SK-N-SH (cell line): Measurements from ENCODE around the gene TRPM3.

Source experiments
- EZH2phosphoT487 ChIP-seq: fragments of 200-600 bp; sonication (generic); IDR thresholded peaks from 2 replicates; pipeline ENCODE4 v1.6.1; 2017; ENCODE audit warnings: low read depth, mixed run types, mild to moderate bottlenecking, antibody characterized with exemption, moderate library complexity, borderline replicate concordance
- PBX3 ChIP-seq: IDR thresholded peaks from 2 replicates; pipeline ENCODE4; 2012
- POLR2AphosphoS5 ChIP-seq: IDR thresholded peaks from 2 replicates; pipeline ENCODE4 v1.6.1; 2012; ENCODE audit warnings: low read depth, low read length
- RAD21 ChIP-seq: IDR thresholded peaks from 2 replicates; pipeline ENCODE4 v1.6.1; 2012; ENCODE audit warnings: mild to moderate bottlenecking, low read length
- REST ChIP-seq: IDR thresholded peaks from 2 replicates; pipeline ENCODE4 v1.6.1; 2012; ENCODE audit warnings: mild to moderate bottlenecking, low read depth, low read length, moderate library complexity
- SIN3A ChIP-seq: IDR thresholded peaks from 2 replicates; pipeline ENCODE4 v1.6.1; 2012; ENCODE audit warnings: low read depth, mild to moderate bottlenecking, low read length, moderate library complexity, borderline replicate concordance
- SMC3 ChIP-seq: IDR thresholded peaks from 2 replicates; pipeline ENCODE4 v1.6.1; 2012; ENCODE audit warnings: low read depth, low read length, improper control_type of control experiment
- YY1 ChIP-seq: IDR thresholded peaks from 2 replicates; pipeline ENCODE4 v1.4.0; 2012; ENCODE audit warnings: low read depth, mild to moderate bottlenecking
- TF ChIP-seq, protein P1 (sequence below): fragments of 200-600 bp; sonication (generic); IDR thresholded peaks from 2 replicates; pipeline ENCODE4 v1.6.1; 2017; ENCODE audit warnings: antibody characterized with exemption, mild to moderate bottlenecking, moderate library complexity
- TF ChIP-seq, protein P2 (sequence below): IDR thresholded peaks from 2 replicates; pipeline ENCODE4 v1.4.0; 2012; ENCODE audit warnings: low read depth, borderline replicate concordance

DNA sequence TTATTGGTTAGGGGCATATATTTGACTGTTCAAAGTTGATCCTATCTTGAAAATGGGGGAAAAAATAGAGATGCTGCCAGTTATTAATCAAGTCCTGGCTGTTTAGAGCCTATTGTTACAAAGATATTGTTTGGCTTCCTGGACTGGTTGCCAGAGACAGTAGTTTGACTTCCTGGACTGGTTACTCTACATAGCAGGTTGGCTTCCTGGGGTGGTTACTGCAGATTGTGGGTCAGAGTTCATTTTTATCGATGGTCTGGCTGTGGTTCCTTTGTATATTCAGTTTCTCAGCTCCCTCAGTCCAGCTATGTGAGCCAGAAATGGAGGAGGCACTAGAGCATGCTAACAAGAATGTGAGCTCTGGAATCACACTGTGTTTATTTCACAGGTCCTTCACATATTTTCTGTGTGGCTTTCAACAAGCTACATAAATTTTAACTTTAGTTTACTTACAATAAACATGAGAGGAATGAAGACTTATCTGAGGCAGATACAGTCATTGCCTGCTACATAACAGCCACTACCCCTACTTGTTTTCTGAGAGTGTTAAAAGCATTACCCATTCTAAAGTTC, 137.6 kb downstream of the TRPM3 start:
- TF ChIP-seq POLR2AphosphoS5 = no peak
- no peak for TF ChIP-seq RAD21
- no peak for TF ChIP-seq EZH2phosphoT487
- TF ChIP-seq, protein P1, sequence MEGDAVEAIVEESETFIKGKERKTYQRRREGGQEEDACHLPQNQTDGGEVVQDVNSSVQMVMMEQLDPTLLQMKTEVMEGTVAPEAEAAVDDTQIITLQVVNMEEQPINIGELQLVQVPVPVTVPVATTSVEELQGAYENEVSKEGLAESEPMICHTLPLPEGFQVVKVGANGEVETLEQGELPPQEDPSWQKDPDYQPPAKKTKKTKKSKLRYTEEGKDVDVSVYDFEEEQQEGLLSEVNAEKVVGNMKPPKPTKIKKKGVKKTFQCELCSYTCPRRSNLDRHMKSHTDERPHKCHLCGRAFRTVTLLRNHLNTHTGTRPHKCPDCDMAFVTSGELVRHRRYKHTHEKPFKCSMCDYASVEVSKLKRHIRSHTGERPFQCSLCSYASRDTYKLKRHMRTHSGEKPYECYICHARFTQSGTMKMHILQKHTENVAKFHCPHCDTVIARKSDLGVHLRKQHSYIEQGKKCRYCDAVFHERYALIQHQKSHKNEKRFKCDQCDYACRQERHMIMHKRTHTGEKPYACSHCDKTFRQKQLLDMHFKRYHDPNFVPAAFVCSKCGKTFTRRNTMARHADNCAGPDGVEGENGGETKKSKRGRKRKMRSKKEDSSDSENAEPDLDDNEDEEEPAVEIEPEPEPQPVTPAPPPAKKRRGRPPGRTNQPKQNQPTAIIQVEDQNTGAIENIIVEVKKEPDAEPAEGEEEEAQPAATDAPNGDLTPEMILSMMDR = no peak
- TF ChIP-seq REST = no peak
- no peak for TF ChIP-seq SIN3A
- TF ChIP-seq, protein P2, sequence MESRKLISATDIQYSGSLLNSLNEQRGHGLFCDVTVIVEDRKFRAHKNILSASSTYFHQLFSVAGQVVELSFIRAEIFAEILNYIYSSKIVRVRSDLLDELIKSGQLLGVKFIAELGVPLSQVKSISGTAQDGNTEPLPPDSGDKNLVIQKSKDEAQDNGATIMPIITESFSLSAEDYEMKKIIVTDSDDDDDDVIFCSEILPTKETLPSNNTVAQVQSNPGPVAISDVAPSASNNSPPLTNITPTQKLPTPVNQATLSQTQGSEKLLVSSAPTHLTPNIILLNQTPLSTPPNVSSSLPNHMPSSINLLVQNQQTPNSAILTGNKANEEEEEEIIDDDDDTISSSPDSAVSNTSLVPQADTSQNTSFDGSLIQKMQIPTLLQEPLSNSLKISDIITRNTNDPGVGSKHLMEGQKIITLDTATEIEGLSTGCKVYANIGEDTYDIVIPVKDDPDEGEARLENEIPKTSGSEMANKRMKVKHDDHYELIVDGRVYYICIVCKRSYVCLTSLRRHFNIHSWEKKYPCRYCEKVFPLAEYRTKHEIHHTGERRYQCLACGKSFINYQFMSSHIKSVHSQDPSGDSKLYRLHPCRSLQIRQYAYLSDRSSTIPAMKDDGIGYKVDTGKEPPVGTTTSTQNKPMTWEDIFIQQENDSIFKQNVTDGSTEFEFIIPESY = no peak
- no peak for TF ChIP-seq PBX3
- no peak for TF ChIP-seq YY1
- no peak for TF ChIP-seq SMC3
